RWPE1 (cell line): ENCODE results near the gene ATF1.

Source experiments
- CTCF ChIA-PET: fragments of 350-600 bp; sonication (Branson Sonifier 250); formaldehyde crosslinking; extraction: SDS; loops from one replicate; lab custom pipeline; 2021; lab: Yijun Ruan, JAX
- POLR2A ChIA-PET: fragments of 400-600 bp; formaldehyde crosslinking; extraction: SDS; loops from one replicate; lab custom pipeline; 2020; ENCODE audit warnings: antibody characterized with exemption; ENCODE audit not compliant: low non-redundant PET; lab: Yijun Ruan, JAX
- DNase-seq: peaks from one replicate; pipeline ENCODE4 v3.0.0; 2012; ENCODE audit warnings: low spot score
- H3K27ac ChIP-seq: fragments of 450-650 bp; 2 replicates; pipeline ENCODE4 v1.5.1; 2017
- TF ChIP-seq, protein P1 (sequence below): fragments of 450-650 bp; conservative IDR thresholded peaks from 2 replicates; pipeline ENCODE4 v1.5.1; 2017; ENCODE audit warnings: low read depth, mild to moderate bottlenecking

The ATF1 gene

DNA sequence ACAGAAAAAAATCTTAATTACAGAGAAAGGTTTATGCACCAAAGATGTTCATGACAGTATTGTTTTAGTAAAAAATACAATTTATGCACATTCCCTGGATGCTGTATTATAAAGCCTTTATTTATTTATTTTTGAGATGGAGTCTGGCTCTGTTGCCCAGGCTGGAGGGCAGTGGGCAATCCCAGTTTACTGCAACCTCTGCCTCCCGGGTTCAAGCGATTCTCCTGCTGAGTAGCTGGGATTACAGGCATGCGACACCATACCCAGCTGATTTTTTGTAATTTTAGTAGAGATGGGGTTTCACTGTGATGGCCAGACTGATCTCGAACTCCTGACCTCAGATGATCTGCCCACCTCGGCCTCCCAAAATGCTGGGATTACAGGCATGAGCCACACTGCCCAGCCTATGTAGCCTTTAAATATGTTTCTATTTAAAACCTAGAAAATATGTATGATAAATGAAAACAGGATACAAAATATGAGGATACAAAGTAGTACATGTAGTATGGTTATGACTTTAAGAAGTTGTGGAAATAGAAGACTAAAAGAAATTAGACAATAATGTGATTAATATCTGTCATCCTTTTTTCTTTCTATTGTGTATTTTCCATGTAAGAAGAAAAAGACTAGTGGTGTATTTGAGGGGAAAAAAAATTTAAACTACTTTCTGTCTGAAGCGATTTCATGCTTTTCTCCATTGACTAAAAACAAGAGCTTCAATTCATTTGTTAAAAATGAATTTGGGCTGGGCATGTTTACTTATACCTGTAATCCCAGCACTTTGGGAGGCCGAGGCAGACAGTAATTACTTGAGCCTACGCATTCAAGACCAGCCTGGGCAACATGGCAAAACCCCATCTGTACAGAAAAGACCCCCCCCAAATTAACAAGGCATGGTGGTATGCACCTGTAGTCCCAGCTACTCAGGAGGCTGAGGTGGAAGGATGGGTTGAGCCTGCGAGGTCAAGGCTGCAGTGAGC is 13.1 kb downstream of the ATF1 start:
- peak overlapping the region; percentile 33; the same call in 1 of the 2 replicates for H3K27ac ChIP-seq
- CTCF ChIA-PET = no interaction called here
- DNase-seq = no peak
- TF ChIP-seq, protein P1, sequence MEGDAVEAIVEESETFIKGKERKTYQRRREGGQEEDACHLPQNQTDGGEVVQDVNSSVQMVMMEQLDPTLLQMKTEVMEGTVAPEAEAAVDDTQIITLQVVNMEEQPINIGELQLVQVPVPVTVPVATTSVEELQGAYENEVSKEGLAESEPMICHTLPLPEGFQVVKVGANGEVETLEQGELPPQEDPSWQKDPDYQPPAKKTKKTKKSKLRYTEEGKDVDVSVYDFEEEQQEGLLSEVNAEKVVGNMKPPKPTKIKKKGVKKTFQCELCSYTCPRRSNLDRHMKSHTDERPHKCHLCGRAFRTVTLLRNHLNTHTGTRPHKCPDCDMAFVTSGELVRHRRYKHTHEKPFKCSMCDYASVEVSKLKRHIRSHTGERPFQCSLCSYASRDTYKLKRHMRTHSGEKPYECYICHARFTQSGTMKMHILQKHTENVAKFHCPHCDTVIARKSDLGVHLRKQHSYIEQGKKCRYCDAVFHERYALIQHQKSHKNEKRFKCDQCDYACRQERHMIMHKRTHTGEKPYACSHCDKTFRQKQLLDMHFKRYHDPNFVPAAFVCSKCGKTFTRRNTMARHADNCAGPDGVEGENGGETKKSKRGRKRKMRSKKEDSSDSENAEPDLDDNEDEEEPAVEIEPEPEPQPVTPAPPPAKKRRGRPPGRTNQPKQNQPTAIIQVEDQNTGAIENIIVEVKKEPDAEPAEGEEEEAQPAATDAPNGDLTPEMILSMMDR = no peak
- POLR2A ChIA-PET = no interaction called here

DNA sequence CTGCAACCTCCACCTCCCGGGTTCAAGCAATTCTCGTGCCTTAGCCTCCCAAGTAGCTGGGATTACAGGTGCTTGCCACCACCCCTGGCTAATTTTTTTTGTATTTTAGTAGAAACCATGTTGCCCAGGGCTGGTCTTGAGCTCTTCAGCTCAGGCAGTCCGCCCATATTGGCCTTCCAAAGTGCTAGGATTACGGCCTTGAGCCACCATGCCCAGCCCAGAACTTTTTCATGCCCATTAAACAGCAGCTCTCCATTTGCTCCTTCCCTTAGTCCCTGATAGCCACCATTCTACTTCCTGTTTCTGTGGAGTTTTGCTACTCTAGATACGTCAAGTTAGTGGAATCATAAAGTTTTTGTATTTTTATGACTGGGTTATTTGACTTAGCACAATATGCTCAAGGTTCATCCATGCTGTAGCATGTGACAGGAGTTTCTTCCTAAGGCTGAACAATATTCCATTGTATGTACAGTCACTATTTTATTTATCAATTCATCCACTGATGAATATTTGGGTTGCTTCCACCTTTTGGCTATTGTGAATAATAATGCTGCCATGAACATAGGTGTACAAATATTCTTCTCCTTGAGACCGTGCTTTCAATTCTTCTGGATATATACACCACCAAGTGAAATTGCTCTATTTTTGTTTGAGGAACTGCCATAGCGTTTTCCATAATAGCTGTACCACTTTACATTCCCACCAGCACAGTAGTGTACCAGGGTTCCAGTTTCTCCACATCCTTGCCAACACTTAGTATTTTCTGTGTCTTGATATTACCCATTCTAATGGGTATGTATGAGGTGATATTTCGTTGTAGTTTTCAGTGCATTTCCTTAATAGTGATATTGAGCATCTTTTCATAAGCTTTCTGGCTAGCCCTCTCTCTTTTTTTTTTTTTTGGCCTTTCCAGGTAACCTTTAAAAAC is 15.0 kb downstream of the ATF1 start:
- ChIA-PET POLR2A (no interaction called here), CTCF (no interaction called here)
- DNase-seq = no peak
- TF ChIP-seq, protein P1 = no peak
- H3K27ac ChIP-seq = no peak overlapping the region

- TF ChIP-seq, protein P1 = no peak
- ChIA-PET CTCF (no interaction called here), POLR2A (no interaction called here)
- no peak for DNase-seq
- no peak overlapping the region for H3K27ac ChIP-seq
Observed at GRCh38 chr12:50780013-50780412, 16.1 kb downstream of the ATF1 start.

GRCh38 chr12:50784501-50784900 is 20.6 kb downstream of the ATF1 start:
- TF ChIP-seq, protein P1 = no peak
- H3K27ac ChIP-seq = no peak overlapping the region
- CTCF ChIA-PET = no interaction called here
- POLR2A ChIA-PET = no interaction called here
- DNase-seq = no peak

DNA sequence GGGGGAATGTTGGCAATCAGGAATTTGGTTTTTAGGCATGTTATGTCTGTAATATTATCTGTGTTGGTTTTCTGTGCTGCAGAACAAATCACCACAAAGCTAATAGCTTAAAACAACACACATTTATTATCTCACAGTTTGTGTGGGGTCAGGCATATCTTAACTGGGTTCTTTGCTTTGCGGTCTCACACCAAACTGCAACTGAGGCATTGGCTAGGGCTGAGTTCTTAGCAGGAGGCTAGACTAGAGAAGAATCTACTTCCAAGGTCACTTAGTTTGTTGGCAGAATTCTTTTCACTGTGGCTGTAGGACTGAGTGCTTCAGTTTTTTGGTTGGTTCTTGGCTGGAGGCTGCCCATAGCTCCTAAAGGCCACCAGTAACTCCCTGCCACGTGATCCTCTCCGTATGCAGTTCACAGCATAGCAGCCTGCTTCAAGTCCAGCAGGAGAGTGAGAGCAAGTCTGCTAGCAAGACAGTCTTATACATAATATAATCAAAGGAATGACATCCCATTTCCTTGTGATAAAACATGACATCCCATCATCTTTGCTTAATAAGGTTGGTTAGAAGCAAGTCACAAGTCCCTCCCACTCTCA is 21.6 kb downstream of the ATF1 start:
- peak overlapping the region; percentile 92 for H3K27ac ChIP-seq
- DNase-seq = no peak
- TF ChIP-seq, protein P1 = no peak
- ChIA-PET POLR2A (no interaction called here), CTCF (no interaction called here)
